Pulmonary artery endothelial cell (primary cell): ENCODE results near the gene PSKH1. TPM values are rescaled to one million over a fixed set of nuclear protein-coding genes. Genes with fewer than 3 reads are reported as not detected.
A peak's percentile ranks its signal among the peaks of the same experiment; 100 is the strongest.
"Not testable (repeated sequence)": the region's sequence is repeated elsewhere in the genome, so short reads cannot be mapped to it uniquely, and the experiment has no call there.

Experiments
- DNase-seq: peaks from one replicate; pipeline ENCODE4 v3.0.0-alpha.2; 2011; ENCODE audit warnings: low read depth, low spot score
- total RNA-seq: library from RNA; depleted of rRNA; stranded (reverse); fragments of >200 nt; gene quantifications from 2 replicates; pipeline ENCODE4 v1.2.3, GENCODE V29; 2014

Gene PSKH1
- total RNA-seq, result 15.3 and 15.4 TPM in 2 replicates

DNA sequence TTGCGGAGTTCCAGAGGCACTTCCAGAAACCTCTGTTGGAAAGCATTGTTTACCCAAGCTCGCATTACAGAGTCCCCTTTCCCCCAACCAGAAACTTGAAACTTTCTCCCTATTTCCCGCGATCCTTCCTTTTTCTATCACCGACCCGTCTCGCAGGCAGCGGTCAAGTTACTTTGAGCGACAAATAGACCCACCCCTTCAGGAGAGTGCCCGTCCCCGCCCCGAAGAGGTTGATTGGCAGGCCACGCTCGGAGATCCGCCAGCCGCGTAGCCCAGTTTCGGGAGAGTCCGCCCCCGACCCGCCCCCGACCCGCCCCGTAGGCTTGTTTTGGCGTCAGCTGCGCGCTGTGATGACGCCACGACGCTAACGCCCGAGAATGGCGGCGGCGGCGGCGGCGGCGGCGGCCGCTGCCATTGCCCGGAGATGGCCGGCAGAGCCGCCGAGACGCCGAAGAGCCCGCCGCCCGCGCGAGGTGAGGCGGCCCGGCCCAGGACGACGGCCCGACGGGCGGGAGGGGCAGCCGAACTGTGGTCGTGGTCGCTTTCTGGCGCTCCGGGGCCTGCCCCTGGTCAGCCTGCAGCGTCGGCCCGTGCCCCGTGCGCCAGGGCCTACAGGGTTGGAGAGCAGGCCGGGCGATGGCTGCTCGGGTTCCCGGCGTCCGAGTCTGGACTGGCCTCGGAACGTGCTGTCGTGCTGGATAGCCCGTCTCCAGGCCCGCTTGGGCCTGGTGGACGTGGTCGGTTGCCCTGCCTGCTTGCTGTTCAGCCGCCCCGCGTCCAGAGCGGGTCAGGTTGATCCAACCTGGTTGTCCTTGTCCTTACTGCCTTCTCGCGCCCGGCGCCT lies at the start of gene PSKH1:
TSS of gene PSKH1 (plus strand) at position 356 of the 844 bp plus-strand sequence. CDS start 15,496 bp downstream, outside the sequence.
- DNase-seq, result peak; percentile 87

DNA sequence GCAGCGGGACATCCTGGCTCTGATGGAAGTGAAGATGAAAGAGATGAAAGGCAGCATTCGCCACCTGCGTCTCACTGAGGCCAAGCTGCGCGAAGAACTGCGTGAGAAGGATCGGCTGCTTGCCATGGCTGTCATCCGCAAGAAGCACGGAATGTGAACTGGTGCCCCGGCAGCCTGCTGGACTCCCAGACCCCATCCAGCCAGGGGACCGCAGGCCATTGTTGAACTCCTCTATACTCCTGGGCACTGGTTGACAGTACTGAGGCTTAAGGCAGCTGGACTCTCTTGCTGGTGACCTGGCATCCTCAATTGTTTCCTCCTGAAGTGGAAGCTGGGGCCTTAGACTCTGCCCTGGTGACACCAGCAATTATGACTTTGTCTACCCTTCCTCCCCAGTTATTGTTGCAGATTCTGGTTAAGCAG lies 49.7 kb upstream of the PSKH1 start:
- no peak for DNase-seq

DNA sequence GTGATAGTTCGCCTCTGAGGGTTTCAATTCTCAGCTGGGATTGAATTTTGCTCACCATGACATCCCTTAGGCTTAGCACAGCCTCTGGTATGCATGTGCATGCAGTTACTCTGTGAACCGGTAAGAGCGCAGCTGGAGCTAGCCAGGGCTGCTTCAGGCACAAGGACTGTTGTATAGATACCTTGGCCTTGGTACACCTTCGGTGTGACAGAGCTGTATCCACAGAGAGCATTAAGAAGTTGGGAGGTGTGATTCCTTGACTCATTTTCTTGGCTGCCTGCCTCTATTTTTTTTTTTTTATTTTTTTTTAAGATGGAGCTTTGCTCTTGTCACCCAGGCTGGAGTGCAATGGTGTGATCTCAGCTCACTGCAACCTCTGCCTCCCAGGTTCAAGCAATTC lies 48.6 kb upstream of the PSKH1 start:
- DNase-seq, result no peak

DNA sequence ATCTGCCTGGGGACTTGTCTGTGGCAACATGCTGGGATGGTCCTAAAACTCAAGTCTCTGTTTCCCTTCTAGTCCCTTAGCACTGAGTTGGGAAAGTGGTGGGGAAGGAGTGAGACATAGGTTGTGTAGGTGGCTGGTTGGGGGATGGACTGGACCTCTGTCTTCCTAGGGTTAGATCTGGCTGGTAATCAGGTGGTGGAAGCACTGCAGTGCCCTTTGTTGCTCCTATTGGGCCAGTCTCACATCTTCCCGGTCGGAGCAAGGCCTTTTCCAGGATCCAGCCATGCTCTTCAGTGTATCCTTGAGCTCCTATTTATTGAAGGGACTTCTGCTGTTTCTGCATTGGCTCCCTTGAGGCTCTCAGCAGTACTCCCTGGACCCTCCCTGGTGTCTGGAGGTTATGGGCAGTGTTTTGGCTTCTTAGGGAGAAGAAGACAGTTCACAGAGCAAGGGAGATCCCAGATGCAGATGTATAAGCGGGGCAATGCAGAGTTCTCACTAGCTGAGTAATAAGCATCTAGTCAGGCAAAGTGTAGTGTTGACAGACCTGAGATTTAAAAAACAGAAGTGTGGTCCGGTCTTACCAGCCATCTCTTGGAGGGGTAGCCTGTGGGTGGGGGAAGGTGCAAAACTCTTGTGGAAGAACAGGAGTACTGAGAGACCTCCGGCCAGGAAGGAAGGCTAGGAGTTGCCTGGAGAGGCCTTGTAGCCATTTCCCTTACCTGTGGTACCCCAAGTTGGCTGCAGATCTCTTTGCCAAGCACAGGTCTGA lies 47.6 kb upstream of the PSKH1 start:
- DNase-seq, result no peak

DNA sequence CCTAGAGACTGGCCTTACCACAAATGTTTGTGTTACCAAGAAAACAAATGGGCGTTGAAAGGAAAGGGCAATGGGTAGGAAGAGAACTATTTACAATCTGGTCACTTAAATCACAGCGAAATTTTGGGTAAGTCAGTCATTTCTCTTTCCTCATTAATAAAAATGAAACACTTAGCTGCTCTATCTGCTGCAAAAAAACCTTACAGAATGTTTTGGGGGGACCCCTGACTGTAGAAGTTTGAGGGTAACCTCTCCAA lies 47.1 kb upstream of the PSKH1 start:
- no peak for DNase-seq

DNA sequence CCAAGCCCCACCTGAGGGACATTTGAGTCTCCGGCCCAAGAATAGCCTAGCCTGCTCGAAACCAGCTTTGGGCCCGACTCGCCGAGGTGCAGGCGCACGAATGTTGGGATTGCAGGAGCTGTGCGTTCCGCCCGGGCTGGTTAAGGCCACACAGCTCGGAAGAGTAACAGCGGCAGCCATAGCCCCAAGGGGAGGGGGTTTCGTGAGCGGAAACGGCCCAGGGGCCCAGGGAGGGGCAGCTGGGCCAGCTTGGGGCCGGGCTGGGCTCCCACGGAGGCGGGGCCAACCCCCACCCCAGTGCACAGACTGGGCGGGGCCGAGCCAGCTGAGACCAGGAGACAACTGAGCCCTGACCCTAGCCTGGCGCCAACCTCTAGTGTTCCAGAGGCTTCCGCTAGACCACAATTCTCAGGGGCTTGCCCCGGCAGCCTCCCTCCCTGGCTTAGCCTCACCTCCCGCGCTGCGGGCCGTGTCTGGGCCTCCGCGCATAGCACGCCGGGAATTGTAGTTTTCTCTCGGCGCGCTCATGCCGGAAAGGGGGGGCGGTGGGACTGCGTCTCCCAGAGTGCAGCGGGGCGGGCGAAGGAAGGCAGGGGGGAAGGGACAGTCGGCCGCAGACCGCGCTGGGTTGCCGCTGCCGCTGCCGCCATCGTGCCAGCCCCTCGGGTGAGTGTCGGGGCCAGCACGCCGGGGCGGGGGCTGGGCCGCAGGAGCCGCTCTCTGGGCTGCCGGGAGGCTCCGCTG lies 46.6 kb upstream of the PSKH1 start, which contains the start of gene NUTF2:
TSS of gene NUTF2 (plus strand) at position 614 of the 744 bp plus-strand sequence. CDS start 18,198 bp downstream, outside the sequence.
- DNase-seq, result peak; percentile 63

DNA sequence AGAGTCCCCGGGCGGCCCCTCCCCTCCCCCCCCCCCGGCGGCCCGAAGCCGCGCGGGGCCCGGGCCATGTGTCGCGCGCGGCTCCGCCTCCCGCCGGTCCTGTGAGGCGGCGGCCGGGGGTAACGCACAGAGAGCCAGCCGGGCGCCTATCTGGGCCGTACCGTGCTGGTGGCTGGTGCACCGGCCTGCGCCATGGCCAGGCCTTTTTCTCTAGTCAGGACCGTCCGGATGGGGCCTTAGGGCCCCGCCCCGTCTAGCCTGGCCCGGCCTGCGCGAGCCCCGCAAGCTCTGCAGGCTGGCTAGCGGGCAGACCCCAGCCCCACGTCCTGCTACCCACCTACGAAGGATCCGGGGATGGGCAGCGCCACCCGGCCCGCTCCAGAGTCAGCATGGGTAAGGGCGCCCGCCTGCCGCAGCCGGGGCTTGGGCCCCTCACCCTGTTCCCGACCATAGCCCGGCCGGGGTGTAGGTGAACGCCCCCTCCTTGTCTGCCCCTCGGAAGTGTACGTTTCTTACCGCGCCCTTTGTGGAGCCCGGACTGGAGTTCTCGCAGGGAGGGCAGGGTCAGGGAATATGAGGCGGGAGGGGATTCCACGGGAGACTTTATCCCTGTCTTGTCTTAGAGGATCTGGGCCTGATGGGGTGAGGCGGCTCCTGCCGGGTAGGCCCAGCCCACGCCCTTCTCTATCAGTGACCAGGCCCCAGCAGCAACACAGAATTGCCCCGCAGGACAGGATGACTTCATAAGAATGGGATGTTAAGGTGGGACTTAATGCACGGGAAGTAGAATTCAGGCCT lies 45.8 kb upstream of the PSKH1 start, which contains the start of gene CENPT:
TSS of gene CENPT (minus strand) at position 630 of the 798 bp plus-strand sequence. CDS start 13,834 bp downstream, outside the sequence.
- DNase-seq, result no peak

DNA sequence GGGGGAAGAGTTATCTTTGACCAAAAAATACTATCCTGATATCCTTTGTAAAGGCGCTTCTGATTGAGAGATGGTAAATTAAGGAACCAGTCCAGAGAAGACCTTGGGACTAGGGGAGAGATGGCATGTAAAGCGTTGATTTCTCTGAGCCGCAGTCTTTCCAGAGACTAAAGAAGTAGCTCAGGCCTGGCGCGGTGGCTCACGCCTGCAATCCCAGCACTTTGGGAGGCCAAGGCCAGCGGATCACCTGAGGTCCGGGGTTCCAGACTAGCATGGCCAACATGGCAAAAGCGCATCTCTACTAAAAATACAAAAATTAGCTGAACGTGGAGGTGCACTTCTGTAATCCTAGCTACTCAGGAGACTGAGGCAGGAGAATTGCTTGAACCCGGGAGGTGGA lies 44.9 kb upstream of the PSKH1 start:
- no peak for DNase-seq

DNA sequence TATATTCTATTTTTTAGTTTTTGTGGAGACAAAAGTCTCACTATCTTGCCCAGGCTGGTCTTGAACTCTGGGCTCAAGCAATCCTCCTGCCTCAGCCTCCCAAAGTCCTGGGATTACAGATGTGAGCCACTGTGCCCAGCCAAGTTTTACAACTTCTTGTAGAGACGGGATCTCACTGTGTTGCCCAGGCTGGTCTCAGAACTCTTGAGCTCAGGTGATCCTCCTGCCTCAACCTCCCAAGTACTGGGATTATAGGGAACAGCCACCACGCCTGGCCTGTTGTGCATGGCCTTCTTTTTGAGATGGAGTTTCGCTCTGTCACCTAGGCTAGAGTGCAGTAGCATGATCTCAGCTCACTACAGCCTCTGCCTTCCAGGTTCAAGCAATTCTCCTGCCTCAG lies 39.4 kb upstream of the PSKH1 start:
- DNase-seq, result no peak

DNA sequence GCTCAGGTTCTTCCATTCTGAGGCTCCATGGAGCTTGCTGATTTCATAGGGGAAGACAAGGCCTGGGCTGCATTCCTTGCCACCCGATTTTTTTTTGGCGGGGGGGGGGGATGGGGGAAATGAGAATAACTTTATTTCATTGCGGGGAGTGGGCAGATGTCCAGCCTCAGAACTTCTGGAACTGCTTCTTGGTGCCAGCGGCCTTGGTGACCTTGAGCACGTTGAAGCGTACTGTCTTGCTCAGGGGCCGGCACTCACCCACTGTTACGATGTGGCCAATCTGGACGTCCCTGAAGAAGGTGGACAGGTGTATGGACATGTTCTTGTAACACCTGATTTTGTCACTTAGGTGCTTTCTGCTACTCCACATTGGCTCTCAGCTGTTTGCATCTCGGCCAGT lies 37.3 kb upstream of the PSKH1 start:
- no peak for DNase-seq

DNA sequence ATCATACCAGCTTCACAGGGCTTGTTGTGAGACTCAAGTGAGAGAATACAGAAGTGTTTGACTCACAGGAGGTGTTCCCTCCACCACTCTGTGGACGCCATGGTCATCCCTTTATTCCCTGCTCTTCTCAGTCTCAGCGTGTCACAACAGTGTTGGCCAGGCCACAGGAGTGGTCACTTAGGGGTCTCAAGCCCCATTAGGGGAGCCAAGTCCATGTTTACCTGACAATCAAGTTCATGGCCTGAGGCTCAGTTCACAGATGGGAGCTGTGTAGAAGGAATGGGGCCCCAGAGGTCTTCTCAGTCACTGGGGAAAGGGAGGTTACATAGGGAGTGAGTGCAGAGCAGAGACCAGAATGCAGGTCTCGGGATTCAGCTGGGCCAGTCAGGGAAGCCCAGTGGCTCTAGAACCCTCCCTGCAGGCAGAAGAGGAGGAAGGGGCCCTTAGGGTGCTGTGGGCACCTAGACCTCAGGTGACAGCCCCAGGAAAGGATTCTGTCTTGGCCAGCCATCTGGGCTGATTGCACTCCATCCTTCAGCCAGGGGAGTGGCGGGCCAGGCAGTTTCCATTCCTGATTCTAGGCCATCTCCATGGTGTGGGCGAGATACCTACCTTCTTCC lies 36.0 kb upstream of the PSKH1 start:
- no peak for DNase-seq

DNA sequence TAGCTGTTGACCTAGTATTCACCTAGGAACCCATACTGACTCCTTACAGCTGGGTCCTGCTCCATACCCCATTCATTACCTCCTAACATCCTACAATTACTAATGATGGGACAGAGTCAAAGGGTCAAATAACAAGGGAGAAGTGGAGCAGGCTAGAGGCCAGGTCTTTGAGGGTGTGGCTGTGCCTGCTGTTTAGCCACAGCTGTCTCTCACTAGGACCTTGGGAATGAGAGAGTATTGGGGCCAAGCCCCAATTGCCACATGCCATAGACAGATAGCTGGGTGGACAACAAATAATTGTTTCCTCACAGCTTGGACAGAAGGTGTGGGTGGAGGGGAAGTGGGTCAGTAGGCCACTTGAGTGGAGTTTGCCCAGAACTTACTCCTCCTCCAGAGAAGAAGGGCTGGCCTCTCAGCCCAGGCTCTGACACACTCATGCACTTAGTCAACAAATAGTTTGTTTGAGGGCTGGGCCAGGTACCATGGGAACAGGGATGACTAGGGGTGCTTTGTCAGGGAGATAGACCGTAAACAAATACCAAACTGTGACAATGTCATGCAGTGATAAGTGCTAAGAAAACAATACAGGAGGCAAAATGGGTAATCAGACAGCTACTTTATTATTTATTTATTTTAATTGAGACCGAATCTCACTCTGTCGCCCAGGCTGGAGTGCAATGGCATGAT lies 35.4 kb upstream of the PSKH1 start:
- DNase-seq, result peak; percentile 89

DNA sequence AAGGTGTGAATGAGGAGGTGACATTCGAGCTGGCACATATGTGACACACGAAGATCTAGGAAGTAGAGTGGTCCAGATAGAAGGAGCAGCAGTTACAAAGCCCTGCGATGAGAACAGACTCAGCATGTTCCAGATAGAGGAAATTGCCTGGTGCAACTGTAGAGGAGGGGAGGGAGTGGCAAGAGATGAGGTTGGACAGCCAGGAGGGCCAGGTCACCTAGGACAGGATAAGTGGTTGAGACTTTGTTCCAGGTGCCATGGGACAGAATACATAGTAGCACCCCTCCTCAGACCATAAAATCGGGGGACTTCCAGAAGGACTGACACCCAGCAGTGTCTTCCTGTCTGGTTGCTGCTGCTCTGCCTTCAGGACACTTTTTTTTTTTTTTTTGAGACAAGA lies 34.6 kb upstream of the PSKH1 start:
- no peak for DNase-seq

DNA sequence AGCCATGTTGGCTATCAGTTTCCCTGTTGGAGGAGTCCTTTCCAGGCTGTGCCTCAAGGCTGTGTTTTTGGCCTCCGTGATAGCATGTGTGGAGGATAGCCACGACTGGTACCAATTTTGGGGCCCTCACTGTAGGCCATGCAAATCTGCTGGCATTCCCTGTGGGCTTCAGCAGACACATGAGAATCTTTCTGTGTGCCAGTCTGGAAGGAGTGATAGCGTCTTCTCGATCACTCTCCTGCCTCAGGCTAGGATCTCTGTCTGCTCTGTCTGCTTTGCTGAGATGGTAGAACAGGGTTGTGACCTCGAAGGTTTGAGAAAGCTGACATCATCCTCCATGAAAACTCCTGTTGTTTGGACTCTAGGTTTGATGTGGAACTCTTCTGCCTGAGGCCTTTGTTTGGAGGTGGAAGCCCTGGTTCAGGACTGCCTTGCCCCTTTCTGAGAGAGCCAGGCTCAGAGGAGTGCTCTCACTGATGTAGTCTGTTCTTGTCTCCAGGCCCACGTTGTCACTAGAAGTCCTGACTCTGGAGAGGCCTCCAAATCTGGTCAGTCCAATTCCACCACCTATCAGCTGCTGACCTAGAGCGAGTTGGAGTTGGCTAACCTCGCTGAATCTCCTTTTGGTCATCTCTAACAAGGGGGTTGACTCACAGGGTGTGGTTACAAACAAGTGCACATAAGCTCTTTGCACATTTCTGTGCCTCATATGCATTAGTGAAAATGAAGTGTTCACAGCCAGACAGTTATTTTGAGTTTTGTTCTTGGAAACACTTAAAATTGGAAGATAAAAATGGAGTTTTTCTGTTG lies 32.3 kb upstream of the PSKH1 start:
- no peak for DNase-seq

DNA sequence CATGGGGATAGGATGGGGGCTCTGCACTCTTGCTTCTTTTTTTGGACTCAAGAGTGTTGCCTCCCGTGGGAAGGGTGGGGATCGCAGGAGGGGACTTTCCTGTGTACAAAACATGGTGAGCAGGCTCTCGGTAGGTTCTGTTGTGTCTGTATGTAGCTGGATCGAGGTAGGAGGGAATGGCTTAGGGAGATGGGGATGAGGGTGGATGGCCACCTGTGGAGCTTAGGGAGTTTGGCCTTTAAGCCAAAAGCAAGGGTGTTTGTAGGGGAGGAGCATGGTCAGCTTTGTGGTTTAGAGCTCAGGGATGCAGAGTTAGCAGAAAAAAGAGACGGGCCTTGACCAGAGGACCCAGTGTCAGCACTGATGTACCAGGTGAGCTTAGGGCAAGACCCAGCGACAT lies 31.2 kb upstream of the PSKH1 start:
- no peak for DNase-seq

DNA sequence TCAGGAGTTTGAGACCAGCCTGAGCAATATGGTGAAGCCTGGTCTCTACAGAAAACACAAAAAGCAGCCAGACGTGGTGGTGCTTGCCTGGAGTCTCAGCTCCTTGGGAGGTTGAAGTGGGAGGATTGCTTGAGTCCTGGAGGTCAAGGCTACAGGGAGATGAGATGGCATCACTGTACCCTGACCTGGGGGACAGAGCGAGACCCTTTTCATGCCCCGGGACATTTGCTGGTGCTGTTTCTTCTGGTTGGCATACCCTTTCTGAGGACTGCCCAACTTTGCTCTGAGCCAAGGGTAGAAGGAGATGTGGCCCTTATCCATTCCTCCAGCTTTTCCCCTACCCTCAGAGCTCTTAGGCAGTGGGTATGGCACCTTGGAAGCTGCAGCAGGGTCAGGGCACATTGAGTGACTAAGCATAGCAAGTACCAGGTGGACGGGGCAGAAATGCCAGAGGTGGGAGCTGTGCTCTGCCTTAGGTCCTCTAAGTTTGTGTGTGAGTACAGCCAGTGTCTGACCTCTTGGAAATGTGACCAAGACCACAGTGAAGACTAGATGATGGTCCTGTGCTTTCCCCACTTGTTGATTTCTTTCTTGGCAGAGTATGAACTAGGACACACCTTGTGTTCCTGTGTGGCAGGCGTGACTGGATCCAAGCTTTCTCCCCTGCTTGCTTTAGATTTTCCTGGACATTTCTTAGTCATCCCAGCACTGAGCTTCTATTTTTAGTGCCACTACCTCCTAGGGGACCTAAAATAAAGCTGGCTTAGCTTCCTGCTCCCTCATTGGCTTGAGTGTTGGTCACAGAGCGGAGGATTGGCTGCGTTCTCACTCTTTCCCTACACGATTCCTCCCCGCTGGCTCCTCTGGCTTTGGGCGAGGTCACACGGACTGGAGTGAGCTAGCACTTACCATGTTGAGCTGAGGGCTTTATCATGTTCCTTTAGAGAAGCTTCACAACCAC lies 30.2 kb upstream of the PSKH1 start:
- DNase-seq, result no peak

DNA sequence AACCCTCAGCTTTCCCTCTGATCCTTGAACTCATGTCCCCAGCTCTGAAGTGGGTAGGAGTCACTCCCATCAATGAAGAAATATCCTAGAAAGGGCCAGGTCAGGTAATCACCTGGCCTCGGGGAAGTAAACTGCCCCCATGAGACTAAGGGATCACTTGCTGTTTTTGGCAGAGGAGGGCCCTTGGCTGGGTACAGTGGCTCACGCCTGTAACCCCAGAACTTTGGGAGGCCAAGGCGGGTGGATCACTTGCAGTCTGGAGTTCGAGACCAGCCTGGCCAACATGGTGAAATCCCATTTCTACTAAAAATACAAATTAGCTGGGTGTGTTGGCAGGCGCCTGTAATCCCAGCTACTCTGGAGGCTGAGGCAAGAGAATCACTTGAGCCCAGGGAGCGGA lies 29.0 kb upstream of the PSKH1 start:
- not testable (repeated sequence) for DNase-seq

DNA sequence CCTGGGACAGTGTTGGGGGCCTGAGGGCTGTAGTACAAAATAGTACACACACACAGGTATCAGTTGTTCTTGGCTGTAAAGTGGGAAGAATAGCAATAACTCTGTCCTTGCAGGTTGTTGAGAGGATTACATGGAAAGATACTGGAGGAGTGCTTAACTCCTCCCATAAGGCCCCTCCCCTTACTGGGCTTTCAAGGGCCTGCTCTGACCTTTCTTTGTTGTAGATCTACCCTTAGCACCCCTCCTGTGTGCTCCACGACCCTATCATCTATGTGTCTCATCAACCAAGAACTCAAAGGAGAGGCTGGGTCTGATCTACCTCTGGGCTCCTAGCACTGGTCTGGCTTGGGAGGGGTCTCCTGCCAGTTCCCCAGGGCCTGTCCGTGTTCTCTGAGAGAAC lies 28.5 kb upstream of the PSKH1 start:
- no peak for DNase-seq
